Suprapubic skin (tissue), 4 donors: ENCODE data around the gene NDN. TPM values are rescaled to one million over a fixed set of nuclear protein-coding genes. Genes with fewer than 3 reads are reported as not detected.
A peak's percentile ranks its signal among the peaks of the same experiment; 100 is the strongest.
"Not testable (repeated sequence)": the region's sequence is repeated elsewhere in the genome, so short reads cannot be mapped to it uniquely, and the experiment has no call there.

ENCODE experiments used
- DNase-seq, 2 donors: peaks; one replicate each; pipeline ENCODE4 v3.0.0-alpha.2; 2019; ENCODE audit warnings: low spot score in 2 of 2
- H3K27ac ChIP-seq: fragments of 200-600 bp; sonication (generic); one replicate; pipeline ENCODE4 v1.5.1; 2019
- H3K27me3 ChIP-seq: fragments of 200-600 bp; sonication (generic); one replicate; pipeline ENCODE4 v1.5.1; 2019
- H3K36me3 ChIP-seq: fragments of 200-600 bp; sonication (generic); one replicate; pipeline ENCODE4 v1.5.1; 2019
- H3K4me1 ChIP-seq: fragments of 200-600 bp; sonication (generic); one replicate; pipeline ENCODE4 v1.5.1; 2019
- H3K4me3 ChIP-seq: fragments of 200-600 bp; sonication (generic); one replicate; pipeline ENCODE4 v1.5.1; 2019; ENCODE audit warnings: mild to moderate bottlenecking
- H3K9me3 ChIP-seq: fragments of 200-600 bp; sonication (generic); one replicate; pipeline ENCODE4 v1.5.1; 2019
- CTCF ChIP-seq, 2 donors: fragments of 200-600 bp in 1 of 2; fragments of 450-650 bp in 1 of 2; sonication (generic) in 1 of 2; IDR thresholded peaks; one replicate each; pipeline ENCODE4 v1.5.1; 2016 to 2019; ENCODE audit warnings: antibody characterized with exemption in 2 of 2, mild to moderate bottlenecking in 1 of 2, moderate library complexity in 1 of 2
- EP300 ChIP-seq: sonication (generic); formaldehyde crosslinking; IDR thresholded peaks from one replicate; pipeline ENCODE4 v1.6.1; 2017; ENCODE audit warnings: antibody characterized with exemption
- POLR2A ChIP-seq, 2 donors: fragments of 450-650 bp; IDR thresholded peaks; one replicate each; pipeline ENCODE4 v1.6.1; 2017; ENCODE audit warnings: antibody characterized with exemption in 2 of 2, mild to moderate bottlenecking in 2 of 2, moderate library complexity in 2 of 2
- POLR2AphosphoS5 ChIP-seq, 3 donors: sonication (generic); formaldehyde crosslinking; IDR thresholded peaks; one replicate each; pipeline ENCODE4 v1.6.1; 2017; ENCODE audit warnings: antibody characterized with exemption in 3 of 3
- WGBS: methylation state at CpG from one replicate; pipeline ENCODE4 v1.1.5; 2018; 5-methylcytosine and 5-hydroxymethylcytosine counted together
- total RNA-seq, 4 donors: library from RNA; depleted of rRNA; stranded (reverse); fragments of >200 nt; gene quantifications; one replicate each; pipeline ENCODE4 v1.1.0, GENCODE V29; 2016

NDN gene
- total RNA-seq, result 10 to 100 TPM in 1 of 4 donors, 1 to 10 TPM in 3; 8.2 to 14.8 (median 8.9) TPM

- H3K27me3 ChIP-seq, result peaks cover 7% of the 10 kb centered on the region
- TF ChIP-seq EP300 (no peak), POLR2AphosphoS5 (IDR thresholded peaks at IDR 0.05) (no peak), CTCF (IDR thresholded peaks at IDR 0.05) (no peak), POLR2A (IDR thresholded peaks at IDR 0.05) (no peak)
- no peak within 1 kb of the TSS for H3K27ac ChIP-seq
- H3K4me3 ChIP-seq, result peak within 1 kb of the TSS; percentile 52
- no peaks in the 10 kb centered on the region for H3K36me3 ChIP-seq
- H3K9me3 ChIP-seq, result no peaks in the 10 kb centered on the region
- WGBS, result 42% methylated on average over 17 of the region's 38 CpGs
- DNase-seq, result peak in 1 of 2 donors; percentile 52
- no peaks in the 10 kb centered on the region for H3K4me1 ChIP-seq
These were observed at the start of gene NDN for GRCh38 chr15:23687143-23687470. TSS of gene NDN (minus strand) at chr15:23687305. CDS start at chr15:23687217, 88 bp downstream.

GRCh38 chr15:23736033-23736673 lies 49.0 kb upstream of the NDN start:
- 45% methylated on average over 5 of the region's 5 CpGs for WGBS
- H3K9me3 ChIP-seq, result peaks cover 5% of the 10 kb centered on the region
- H3K27ac ChIP-seq, result no peak overlapping the region
- DNase-seq, result no peak
- H3K4me1 ChIP-seq, result no peaks in the 10 kb centered on the region
- H3K27me3 ChIP-seq, result no peaks in the 10 kb centered on the region
- no peaks in the 10 kb centered on the region for H3K36me3 ChIP-seq
- H3K4me3 ChIP-seq, result no peak overlapping the region
- no peak for TF ChIP-seq POLR2AphosphoS5 (IDR thresholded peaks at IDR 0.05)
- TF ChIP-seq POLR2A (IDR thresholded peaks at IDR 0.05), result no peak
- TF ChIP-seq EP300, result no peak
- no peak for TF ChIP-seq CTCF (IDR thresholded peaks at IDR 0.05)

GRCh38 chr15:23734862-23735261 lies 47.8 kb upstream of the NDN start:
- peaks cover 5% of the 10 kb centered on the region for H3K9me3 ChIP-seq
- no peak overlapping the region for H3K27ac ChIP-seq
- no peaks in the 10 kb centered on the region for H3K4me1 ChIP-seq
- DNase-seq, result no peak
- WGBS, result 62% methylated on average over 4 of the region's 4 CpGs
- H3K4me3 ChIP-seq, result no peak overlapping the region
- no peaks in the 10 kb centered on the region for H3K27me3 ChIP-seq
- no peak for TF ChIP-seq CTCF (IDR thresholded peaks at IDR 0.05)
- no peaks in the 10 kb centered on the region for H3K36me3 ChIP-seq

- H3K9me3 ChIP-seq, H3K4me3 ChIP-seq, H3K4me1 ChIP-seq, H3K27ac ChIP-seq, DNase-seq, H3K36me3 ChIP-seq, H3K27me3 ChIP-seq: not testable (repeated sequence)
- 86% methylated on average over 16 of the region's 28 CpGs for WGBS
These were observed 27.0 kb upstream of the NDN start for GRCh38 chr15:23713874-23714656.

GRCh38 chr15:23708332-23708731 lies 21.2 kb upstream of the NDN start:
- Histone ChIP-seq H3K4me1 (no peaks in the 10 kb centered on the region), H3K9me3 (peaks cover 4% of the 10 kb centered on the region), H3K4me3 (no peak overlapping the region), H3K27ac (no peak overlapping the region), H3K36me3 (no peaks in the 10 kb centered on the region), H3K27me3 (no peaks in the 10 kb centered on the region)
- WGBS, result 58% methylated on average over 1 of the region's 1 CpG
- DNase-seq, result no peak
- TF ChIP-seq CTCF (IDR thresholded peaks at IDR 0.05), result no peak
- TF ChIP-seq POLR2AphosphoS5 (IDR thresholded peaks at IDR 0.05), result no peak
- no peak for TF ChIP-seq POLR2A (IDR thresholded peaks at IDR 0.05)
- no peak for TF ChIP-seq EP300
